Breast epithelium (tissue), 4 donors: ENCODE measurements around the gene NCKAP1. TPM values are rescaled to one million over a fixed set of nuclear protein-coding genes. Genes with fewer than 3 reads are reported as not detected.

Experiments
- DNase-seq, 2 donors: peaks; one replicate each; pipeline ENCODE4 v3.0.0-alpha.2; 2019; ENCODE audit warnings: low spot score in 2 of 2
- H3K27ac ChIP-seq, 2 donors: fragments of 200-600 bp; sonication (generic) in 1 of 2; one replicate each; pipeline ENCODE4 v1.5.1; 2016 to 2019; ENCODE audit warnings: mild to moderate bottlenecking in 1 of 2
- H3K27me3 ChIP-seq, 2 donors: fragments of 200-600 bp; sonication (generic) in 1 of 2; one replicate each; pipeline versions ENCODE4 v1.5.1 to v1.6.0; 2017 to 2019; ENCODE audit warnings: control low read depth in 1 of 2, mild to moderate bottlenecking in 1 of 2
- H3K36me3 ChIP-seq: fragments of 200-600 bp; one replicate; pipeline ENCODE4 v1.5.1; 2019
- H3K4me1 ChIP-seq, 2 donors: fragments of 200-600 bp; sonication (generic); one replicate each; pipeline ENCODE4 v1.5.1; 2016 to 2019; ENCODE audit warnings: control low read depth in 1 of 2
- H3K4me3 ChIP-seq, 3 donors: fragments of 200-600 bp; sonication (generic); 1 replicate in 2 of 3; 2 replicates in 1 of 3; pipeline ENCODE4 v1.5.1; 2016 to 2019; ENCODE audit warnings: mild to moderate bottlenecking in 3 of 3, moderate library complexity in 2 of 3
- H3K9me3 ChIP-seq, 2 donors: fragments of 200-600 bp; sonication (generic) in 1 of 2; one replicate each; pipeline ENCODE4 v1.5.1; 2016 to 2019; ENCODE audit warnings: control low read depth in 1 of 2
- CTCF ChIP-seq, 3 donors: fragments of 450-650 bp; IDR thresholded peaks; one replicate each; pipeline ENCODE4 v1.5.1; 2016 to 2017; ENCODE audit warnings: antibody characterized with exemption in 3 of 3, mild to moderate bottlenecking in 3 of 3, moderate library complexity in 3 of 3
- POLR2A ChIP-seq: fragments of 450-650 bp; IDR thresholded peaks from one replicate; pipeline ENCODE4 v1.6.1; 2016; ENCODE audit warnings: antibody characterized with exemption, mild to moderate bottlenecking, moderate library complexity
- POLR2AphosphoS5 ChIP-seq, 3 donors: sonication (generic); formaldehyde crosslinking; IDR thresholded peaks; one replicate each; pipeline ENCODE4 v1.6.1; 2017; ENCODE audit warnings: antibody characterized with exemption in 3 of 3
- intact Hi-C: fragments of 100-400 bp; cut with DNase I; formaldehyde crosslinking; loops from one replicate; pipeline ENCODE4 v1.15.1; 2023; ENCODE audit warnings: low total_unique reads
- total RNA-seq, 3 donors: library from RNA; depleted of rRNA; stranded (reverse); fragments of >200 nt; gene quantifications; one replicate each; pipeline ENCODE4 v1.1.0, GENCODE V29; 2016

Gene NCKAP1
- total RNA-seq, 3 donors from 2014 or later, result 122 to 270 (median 186) TPM

DNA sequence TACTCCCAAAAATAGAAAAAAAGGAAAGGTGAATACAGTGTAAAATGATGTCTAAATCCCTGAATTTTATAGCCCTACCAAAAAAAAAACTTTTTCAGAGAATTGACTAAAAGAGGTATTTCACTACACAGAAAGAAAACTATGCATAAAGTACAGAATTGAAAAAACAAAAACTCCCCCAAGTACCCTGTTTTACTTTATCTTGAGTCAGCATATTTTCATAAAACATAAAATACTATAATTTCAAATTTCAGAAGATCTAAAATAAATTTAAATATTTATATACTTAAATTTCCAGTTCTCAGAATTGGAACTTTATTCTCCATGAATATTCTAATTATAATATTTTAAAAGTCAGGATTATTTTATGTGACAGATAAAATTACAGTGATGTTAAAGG lies 10.1 kb downstream of the NCKAP1 start:
- no peak overlapping the region for H3K27ac ChIP-seq
- no peaks in the 10 kb centered on the region for H3K36me3 ChIP-seq
- TF ChIP-seq POLR2A, result no peak
- no peak for TF ChIP-seq CTCF (IDR thresholded peaks at IDR 0.05)
- no peak for TF ChIP-seq POLR2AphosphoS5 (IDR thresholded peaks at IDR 0.05)
- no peak for DNase-seq
- H3K4me1 ChIP-seq, result peaks cover 0 to 6% of the 10 kb centered on the region in 2 donors
- H3K27me3 ChIP-seq, result no peaks in the 10 kb centered on the region
- no peak overlapping the region for H3K4me3 ChIP-seq
- H3K9me3 ChIP-seq, result no peaks in the 10 kb centered on the region
- intact Hi-C loops, result no loop called here

DNA sequence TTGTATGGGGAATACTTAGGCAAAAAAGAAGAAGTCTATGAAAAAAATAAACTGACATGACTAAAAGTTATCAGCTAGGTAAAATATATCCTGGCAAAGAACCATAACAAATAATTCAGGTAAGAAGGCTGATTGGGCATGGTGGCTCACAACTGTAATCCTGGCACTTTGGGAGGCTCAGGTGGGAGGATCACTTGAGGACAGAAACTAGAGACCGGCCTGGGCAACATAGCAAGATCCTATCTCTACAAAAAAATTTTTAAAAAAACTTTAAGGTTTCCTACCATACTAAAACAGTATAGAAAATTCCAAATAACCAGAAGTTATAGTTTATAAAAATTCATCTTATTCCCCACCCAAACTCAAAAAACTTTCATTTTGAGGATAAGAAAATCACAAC lies 10.8 kb downstream of the NCKAP1 start:
- Histone ChIP-seq H3K4me3 (no peak overlapping the region), H3K27ac (no peak overlapping the region), H3K27me3 (no peaks in the 10 kb centered on the region), H3K36me3 (no peaks in the 10 kb centered on the region), H3K9me3 (no peaks in the 10 kb centered on the region), H3K4me1 (no peaks in the 10 kb centered on the region)
- TF ChIP-seq POLR2AphosphoS5 (IDR thresholded peaks at IDR 0.05) (no peak), CTCF (IDR thresholded peaks at IDR 0.05) (no peak), POLR2A (no peak)
- intact Hi-C loops, result no loop called here
- no peak for DNase-seq

GRCh38 chr2:183026424-183026823 lies 11.8 kb downstream of the NCKAP1 start:
- H3K4me3 ChIP-seq, result no peak overlapping the region
- no peaks in the 10 kb centered on the region for H3K36me3 ChIP-seq
- H3K27me3 ChIP-seq, result no peaks in the 10 kb centered on the region
- TF ChIP-seq POLR2AphosphoS5 (IDR thresholded peaks at IDR 0.05), result no peak
- TF ChIP-seq POLR2A, result no peak
- no peak for TF ChIP-seq CTCF (IDR thresholded peaks at IDR 0.05)
- intact Hi-C loops, result no loop called here
- H3K9me3 ChIP-seq, result no peaks in the 10 kb centered on the region
- DNase-seq, result no peak
- no peaks in the 10 kb centered on the region for H3K4me1 ChIP-seq
- no peak overlapping the region for H3K27ac ChIP-seq

DNA sequence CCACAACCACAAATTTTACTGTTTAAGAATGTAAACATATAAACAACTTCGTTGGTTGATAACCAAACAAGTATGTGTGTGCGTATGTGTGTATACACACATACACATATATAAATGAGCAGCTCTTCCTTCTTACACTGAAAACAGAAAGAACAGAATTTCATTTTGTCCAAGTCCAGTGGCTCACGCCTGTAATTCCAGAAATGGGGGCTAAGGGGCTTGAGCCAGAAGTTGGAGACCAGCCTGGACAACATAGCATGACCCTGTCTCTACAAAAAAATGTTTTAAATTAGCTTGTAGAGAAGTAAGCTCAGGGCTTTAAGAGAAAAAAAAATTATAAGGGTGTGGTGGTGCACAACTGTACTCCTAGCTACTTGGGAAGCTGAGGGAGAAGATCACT lies 12.3 kb downstream of the NCKAP1 start:
- intact Hi-C loops, result no loop called here
- no peaks in the 10 kb centered on the region for H3K4me1 ChIP-seq
- DNase-seq, result no peak
- H3K4me3 ChIP-seq, result no peak overlapping the region
- no peaks in the 10 kb centered on the region for H3K9me3 ChIP-seq
- no peaks in the 10 kb centered on the region for H3K27me3 ChIP-seq
- TF ChIP-seq POLR2AphosphoS5 (IDR thresholded peaks at IDR 0.05) (no peak), POLR2A (no peak), CTCF (IDR thresholded peaks at IDR 0.05) (no peak)
- no peak overlapping the region for H3K27ac ChIP-seq
- no peaks in the 10 kb centered on the region for H3K36me3 ChIP-seq

DNA sequence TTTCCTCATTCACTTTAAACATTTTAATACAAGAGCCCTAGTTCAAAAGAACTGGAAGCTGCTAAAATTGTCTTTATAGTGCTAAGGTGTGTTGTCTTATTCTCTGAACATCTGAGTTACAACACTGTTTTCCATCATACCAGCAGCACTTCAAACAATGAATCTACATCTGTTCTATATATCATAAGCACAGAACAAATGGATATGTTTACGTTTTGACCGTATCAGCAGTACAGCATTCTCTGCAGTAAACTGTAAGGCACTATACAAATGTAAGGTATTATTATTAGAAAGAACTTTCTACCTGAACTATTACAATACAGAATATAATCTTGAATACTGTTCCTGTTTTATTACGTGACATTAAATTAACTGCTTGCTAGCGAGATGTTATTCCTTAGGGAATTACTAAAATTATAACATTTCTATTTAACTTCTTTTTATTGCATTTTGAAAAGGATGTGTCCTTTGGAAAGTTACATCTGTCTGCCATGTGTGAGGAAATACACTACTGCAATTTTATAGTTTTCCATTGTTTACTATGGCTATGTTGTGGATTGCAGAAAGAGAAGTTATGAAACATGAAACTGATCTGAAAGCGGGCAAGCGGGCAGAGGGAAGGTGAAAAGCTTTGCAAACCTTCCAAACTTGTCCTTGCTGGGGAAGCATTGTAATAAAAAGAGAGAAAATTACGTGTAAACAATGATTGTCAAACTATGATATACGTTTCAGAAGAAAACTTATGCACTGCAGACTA lies 13.7 kb downstream of the NCKAP1 start:
- intact Hi-C loops, result no loop called here
- no peak for DNase-seq
- no peaks in the 10 kb centered on the region for H3K9me3 ChIP-seq
- no peaks in the 10 kb centered on the region for H3K27me3 ChIP-seq
- no peak overlapping the region for H3K4me3 ChIP-seq
- TF ChIP-seq POLR2AphosphoS5 (IDR thresholded peaks at IDR 0.05) (no peak), POLR2A (no peak)
- H3K27ac ChIP-seq, result no peak overlapping the region
- no peaks in the 10 kb centered on the region for H3K36me3 ChIP-seq
- no peaks in the 10 kb centered on the region for H3K4me1 ChIP-seq
